Hepatocyte (in vitro differentiated cells): ENCODE data around the gene DIRAS1.

Experiments used
- EZH2 ChIP-seq: fragments of 200-600 bp; sonication (generic); IDR thresholded peaks from 2 replicates; pipeline ENCODE4 v1.6.1; 2016; ENCODE audit warnings: antibody characterized with exemption, mild to moderate bottlenecking, borderline replicate concordance
- EZH2phosphoT487 ChIP-seq: fragments of 200-600 bp; sonication (generic); IDR thresholded peaks from one replicate; pipeline ENCODE4 v1.6.1; 2018; ENCODE audit warnings: antibody characterized with exemption, mild to moderate bottlenecking, low read depth, moderate library complexity; ENCODE audit not compliant: unreplicated experiment, severe bottlenecking
- TF ChIP-seq, protein P1 (sequence below): fragments of 200-600 bp; sonication (generic); IDR thresholded peaks from 2 replicates; pipeline ENCODE4 v1.5.1; 2016; ENCODE audit warnings: antibody characterized with exemption, mild to moderate bottlenecking; ENCODE audit not compliant: poor library complexity

DNA sequence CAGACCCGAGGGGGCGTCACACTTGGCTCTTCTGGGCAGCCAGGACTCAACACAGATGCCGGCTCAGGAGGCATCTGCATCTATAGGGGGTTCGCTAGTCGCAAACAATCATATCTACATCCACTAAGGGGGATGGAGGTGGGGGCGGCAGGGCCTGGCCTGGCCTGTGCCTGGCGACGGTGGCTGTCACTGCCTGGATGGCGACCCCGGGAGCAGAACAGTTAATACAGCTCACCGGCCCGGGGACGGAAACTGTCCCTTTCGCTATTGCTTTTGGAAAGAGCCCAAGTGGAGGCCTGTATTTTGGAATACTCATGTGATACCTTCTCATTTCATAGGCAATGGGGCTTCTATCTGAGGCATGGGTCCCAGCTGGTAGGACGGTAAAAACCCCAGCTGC lies 44.2 kb upstream of the DIRAS1 start:
- TF ChIP-seq, protein P1, sequence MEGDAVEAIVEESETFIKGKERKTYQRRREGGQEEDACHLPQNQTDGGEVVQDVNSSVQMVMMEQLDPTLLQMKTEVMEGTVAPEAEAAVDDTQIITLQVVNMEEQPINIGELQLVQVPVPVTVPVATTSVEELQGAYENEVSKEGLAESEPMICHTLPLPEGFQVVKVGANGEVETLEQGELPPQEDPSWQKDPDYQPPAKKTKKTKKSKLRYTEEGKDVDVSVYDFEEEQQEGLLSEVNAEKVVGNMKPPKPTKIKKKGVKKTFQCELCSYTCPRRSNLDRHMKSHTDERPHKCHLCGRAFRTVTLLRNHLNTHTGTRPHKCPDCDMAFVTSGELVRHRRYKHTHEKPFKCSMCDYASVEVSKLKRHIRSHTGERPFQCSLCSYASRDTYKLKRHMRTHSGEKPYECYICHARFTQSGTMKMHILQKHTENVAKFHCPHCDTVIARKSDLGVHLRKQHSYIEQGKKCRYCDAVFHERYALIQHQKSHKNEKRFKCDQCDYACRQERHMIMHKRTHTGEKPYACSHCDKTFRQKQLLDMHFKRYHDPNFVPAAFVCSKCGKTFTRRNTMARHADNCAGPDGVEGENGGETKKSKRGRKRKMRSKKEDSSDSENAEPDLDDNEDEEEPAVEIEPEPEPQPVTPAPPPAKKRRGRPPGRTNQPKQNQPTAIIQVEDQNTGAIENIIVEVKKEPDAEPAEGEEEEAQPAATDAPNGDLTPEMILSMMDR, result no peak
- TF ChIP-seq EZH2, result no peak
- TF ChIP-seq EZH2phosphoT487, result no peak
